ENCODE measurements around the gene SZT2. TPM values are rescaled to one million over a fixed set of nuclear protein-coding genes. Genes with fewer than 3 reads are reported as not detected.
A peak's percentile ranks its signal among the peaks of the same experiment; 100 is the strongest.

Gene SZT2
- total and polyA plus RNA-seq, 10 of the 15 experiments (the other 5 are each of a cell fraction or from before 2014, with no cell fraction given), result 1.4 to 38.3 (median 12.7) TPM

GRCh38 chr1:43389326-43390313, at the start of gene SZT2, which contains the start of gene MED8 (continued):
- TF ChIP-seq ZBTB11 (CRISPR knock-in tag; IDR thresholded peaks at IDR 0.05) (no peak), ZSCAN29 (IDR thresholded peaks at IDR 0.05) (no peak), BRCA1 (IDR thresholded peaks at IDR 0.05; ENCODE audit: low read depth, low read length) (no peak), MTA2 (IDR thresholded peaks at IDR 0.05; ENCODE audit: low read depth) (peak; percentile 79), ASH2L (IDR thresholded peaks at IDR 0.05; ENCODE audit: borderline replicate concordance, low read depth) (peak; percentile 78; the same call in 1 of the 2 replicates), BCL11A (IDR thresholded peaks at IDR 0.05; ENCODE audit: low read depth, low read length) (no peak), ZNF592 (IDR thresholded peaks at IDR 0.05) (no peak), IKZF2 (IDR thresholded peaks at IDR 0.05) (peak; percentile 70 to 75), ZNF274 (IDR thresholded peaks at IDR 0.05; ENCODE audit: insufficient read depth, insufficient read length) (no peak), BCLAF1 (IDR thresholded peaks at IDR 0.05) (no peak), GABPA (IDR thresholded peaks at IDR 0.05; ENCODE audit: low read depth) (peak; percentile 98), BCL3 (IDR thresholded peaks at IDR 0.05; ENCODE audit: borderline replicate concordance, insufficient read depth, low read depth, low read length, poor library complexity, severe bottlenecking) (no peak), PBX3 (IDR thresholded peaks at IDR 0.05; ENCODE audit: insufficient replicate concordance, low read depth, low read length) (peak; percentile 63)

Measured in GM12878 (cell line).